Suprapubic skin (tissue), 4 donors: Measurements from ENCODE around the gene TK2. TPM values are rescaled to one million over a fixed set of nuclear protein-coding genes. Genes with fewer than 3 reads are reported as not detected.

Experiments
- DNase-seq, 2 donors: peaks; one replicate each; pipeline ENCODE4 v3.0.0-alpha.2; 2019; ENCODE audit warnings: low spot score in 2 of 2
- H3K27ac ChIP-seq: fragments of 200-600 bp; sonication (generic); one replicate; pipeline ENCODE4 v1.5.1; 2019
- H3K27me3 ChIP-seq: fragments of 200-600 bp; sonication (generic); one replicate; pipeline ENCODE4 v1.5.1; 2019
- H3K36me3 ChIP-seq: fragments of 200-600 bp; sonication (generic); one replicate; pipeline ENCODE4 v1.5.1; 2019
- H3K4me1 ChIP-seq: fragments of 200-600 bp; sonication (generic); one replicate; pipeline ENCODE4 v1.5.1; 2019
- H3K4me3 ChIP-seq: fragments of 200-600 bp; sonication (generic); one replicate; pipeline ENCODE4 v1.5.1; 2019; ENCODE audit warnings: mild to moderate bottlenecking
- H3K9me3 ChIP-seq: fragments of 200-600 bp; sonication (generic); one replicate; pipeline ENCODE4 v1.5.1; 2019
- EP300 ChIP-seq: sonication (generic); formaldehyde crosslinking; IDR thresholded peaks from one replicate; pipeline ENCODE4 v1.6.1; 2017; ENCODE audit warnings: antibody characterized with exemption
- POLR2A ChIP-seq, 2 donors: fragments of 450-650 bp; IDR thresholded peaks; one replicate each; pipeline ENCODE4 v1.6.1; 2017; ENCODE audit warnings: antibody characterized with exemption in 2 of 2, mild to moderate bottlenecking in 2 of 2, moderate library complexity in 2 of 2
- POLR2AphosphoS5 ChIP-seq, 3 donors: sonication (generic); formaldehyde crosslinking; IDR thresholded peaks; one replicate each; pipeline ENCODE4 v1.6.1; 2017; ENCODE audit warnings: antibody characterized with exemption in 3 of 3
- WGBS: methylation state at CpG from one replicate; pipeline ENCODE4 v1.1.5; 2018; 5-methylcytosine and 5-hydroxymethylcytosine counted together
- total RNA-seq, 4 donors: library from RNA; depleted of rRNA; stranded (reverse); fragments of >200 nt; gene quantifications; one replicate each; pipeline ENCODE4 v1.1.0, GENCODE V29; 2016
- TF ChIP-seq, protein P1 (sequence below), 2 donors: fragments of 200-600 bp in 1 of 2; fragments of 450-650 bp in 1 of 2; sonication (generic) in 1 of 2; IDR thresholded peaks; one replicate each; pipeline ENCODE4 v1.5.1; 2016 to 2019; ENCODE audit warnings: antibody characterized with exemption in 2 of 2, mild to moderate bottlenecking in 1 of 2, moderate library complexity in 1 of 2

The TK2 gene
- total RNA-seq, 4 donors from 2014 or later, result 13.6 to 27.0 (median 19.7) TPM

DNA sequence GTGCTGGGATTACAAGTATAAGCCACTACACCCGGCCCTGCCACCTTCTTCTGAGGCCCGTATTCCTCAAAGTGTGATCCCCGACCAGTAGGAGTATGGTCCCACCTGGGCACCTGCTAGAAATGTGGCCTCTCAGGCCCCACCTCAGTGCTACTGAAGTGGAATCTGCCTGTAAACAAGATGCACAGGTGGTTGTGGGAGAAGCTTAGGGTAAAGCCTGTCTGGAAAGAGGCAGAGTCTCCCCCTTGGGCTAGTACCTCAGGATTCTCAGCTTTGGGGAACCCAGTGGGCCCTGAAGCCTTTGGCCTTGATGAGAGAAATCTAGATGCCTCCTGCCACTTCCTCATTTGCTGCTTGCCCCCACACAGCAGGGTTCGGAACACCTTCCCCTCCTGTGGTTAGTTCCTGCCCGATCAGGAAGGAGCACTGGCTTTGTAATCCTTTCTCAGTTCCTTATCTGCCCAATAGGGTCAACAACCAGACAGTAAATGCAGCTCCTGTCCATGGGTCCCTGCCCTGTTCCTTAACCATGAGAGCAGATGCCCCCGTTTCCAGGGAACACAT, 25.2 kb downstream of the TK2 start:
- peaks cover 47% of the 10 kb centered on the region for H3K4me1 ChIP-seq
- H3K27ac ChIP-seq, result peak overlapping the region; percentile 69
- no peak for TF ChIP-seq POLR2AphosphoS5 (IDR thresholded peaks at IDR 0.05)
- no peak for TF ChIP-seq POLR2A (IDR thresholded peaks at IDR 0.05)
- TF ChIP-seq, protein P1, sequence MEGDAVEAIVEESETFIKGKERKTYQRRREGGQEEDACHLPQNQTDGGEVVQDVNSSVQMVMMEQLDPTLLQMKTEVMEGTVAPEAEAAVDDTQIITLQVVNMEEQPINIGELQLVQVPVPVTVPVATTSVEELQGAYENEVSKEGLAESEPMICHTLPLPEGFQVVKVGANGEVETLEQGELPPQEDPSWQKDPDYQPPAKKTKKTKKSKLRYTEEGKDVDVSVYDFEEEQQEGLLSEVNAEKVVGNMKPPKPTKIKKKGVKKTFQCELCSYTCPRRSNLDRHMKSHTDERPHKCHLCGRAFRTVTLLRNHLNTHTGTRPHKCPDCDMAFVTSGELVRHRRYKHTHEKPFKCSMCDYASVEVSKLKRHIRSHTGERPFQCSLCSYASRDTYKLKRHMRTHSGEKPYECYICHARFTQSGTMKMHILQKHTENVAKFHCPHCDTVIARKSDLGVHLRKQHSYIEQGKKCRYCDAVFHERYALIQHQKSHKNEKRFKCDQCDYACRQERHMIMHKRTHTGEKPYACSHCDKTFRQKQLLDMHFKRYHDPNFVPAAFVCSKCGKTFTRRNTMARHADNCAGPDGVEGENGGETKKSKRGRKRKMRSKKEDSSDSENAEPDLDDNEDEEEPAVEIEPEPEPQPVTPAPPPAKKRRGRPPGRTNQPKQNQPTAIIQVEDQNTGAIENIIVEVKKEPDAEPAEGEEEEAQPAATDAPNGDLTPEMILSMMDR (IDR thresholded peaks at IDR 0.05), result no peak
- TF ChIP-seq EP300, result no peak
- no peaks in the 10 kb centered on the region for H3K27me3 ChIP-seq
- peaks cover 38% of the 10 kb centered on the region for H3K36me3 ChIP-seq
- WGBS, result 82% methylated on average over 6 of the region's 6 CpGs
- DNase-seq, result no peak
- H3K9me3 ChIP-seq, result no peaks in the 10 kb centered on the region
- no peak overlapping the region for H3K4me3 ChIP-seq

DNA sequence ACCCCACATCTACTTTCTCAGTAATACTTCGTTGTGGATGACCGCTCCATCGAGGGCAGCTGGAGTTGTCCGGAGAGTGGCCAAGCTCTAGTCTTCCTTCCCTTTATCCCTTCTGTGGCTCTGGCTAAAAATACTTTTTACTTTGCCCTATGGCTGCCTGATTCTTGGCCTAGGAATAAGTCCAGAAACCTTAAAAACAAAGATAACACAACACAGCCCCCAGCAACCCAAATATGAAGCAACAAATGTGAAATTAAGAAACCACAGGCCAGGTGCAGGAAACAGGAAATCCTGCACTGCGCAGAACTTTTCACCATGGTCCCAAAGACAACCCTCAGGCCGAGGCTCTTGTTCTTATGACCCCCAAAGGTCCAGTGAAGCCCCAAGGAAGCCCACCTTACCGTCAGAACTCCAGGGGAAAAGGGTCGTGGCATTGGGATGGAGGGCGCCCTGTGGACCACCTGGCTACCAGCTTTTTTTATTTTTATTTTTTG, 26.0 kb downstream of the TK2 start:
- H3K4me1 ChIP-seq, result peaks cover 51% of the 10 kb centered on the region
- peak in 1 of 2 donors; percentile 44 for DNase-seq
- no peak overlapping the region for H3K4me3 ChIP-seq
- TF ChIP-seq POLR2A (IDR thresholded peaks at IDR 0.05), result no peak
- TF ChIP-seq, protein P1 (IDR thresholded peaks at IDR 0.05), result no peak
- TF ChIP-seq POLR2AphosphoS5 (IDR thresholded peaks at IDR 0.05), result no peak
- no peak for TF ChIP-seq EP300
- peaks cover 30% of the 10 kb centered on the region for H3K36me3 ChIP-seq
- no peaks in the 10 kb centered on the region for H3K9me3 ChIP-seq
- peak overlapping the region; percentile 69 for H3K27ac ChIP-seq
- no peaks in the 10 kb centered on the region for H3K27me3 ChIP-seq
- WGBS, result 71% methylated on average over 9 of the region's 9 CpGs

DNA sequence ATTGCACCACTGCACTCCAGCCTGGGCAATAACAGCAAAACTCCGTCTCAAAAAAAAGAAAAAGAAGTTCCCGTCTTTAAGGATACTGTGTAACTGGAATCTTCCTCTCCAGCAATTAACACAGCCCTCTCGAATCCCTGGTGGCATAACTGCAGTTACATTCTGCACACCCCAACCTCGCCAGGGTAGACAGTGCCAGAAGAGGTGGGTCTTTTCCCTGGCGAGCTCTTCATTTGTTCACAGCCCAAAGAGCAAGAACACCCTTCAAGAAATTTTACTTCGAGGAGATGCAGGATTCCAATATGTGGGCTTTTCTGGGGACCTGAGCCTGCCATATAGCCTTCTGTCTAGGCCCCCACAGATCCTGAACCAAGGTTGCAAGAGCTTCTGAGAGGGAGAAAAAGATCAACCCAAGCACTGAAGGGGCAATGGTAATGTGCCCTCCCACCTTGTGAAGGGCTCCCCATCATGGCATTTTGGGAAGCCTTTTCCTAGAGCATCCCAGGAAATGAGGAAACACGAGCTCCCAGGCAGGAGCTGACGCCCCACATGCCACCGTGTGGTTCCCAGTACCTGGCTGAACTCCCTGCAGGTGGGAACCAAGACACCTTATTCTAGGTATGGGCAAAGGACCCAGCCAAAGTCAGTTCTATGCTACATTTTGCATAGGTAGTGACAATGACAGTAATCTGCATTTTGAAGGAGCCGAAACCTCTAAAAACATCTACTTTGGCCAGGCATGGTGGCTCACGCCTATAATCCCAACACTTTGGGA, 26.9 kb downstream of the TK2 start:
- Histone ChIP-seq H3K27ac (peak overlapping the region; percentile 69), H3K9me3 (no peaks in the 10 kb centered on the region), H3K4me3 (no peak overlapping the region), H3K27me3 (no peaks in the 10 kb centered on the region), H3K4me1 (peaks cover 55% of the 10 kb centered on the region), H3K36me3 (peaks cover 22% of the 10 kb centered on the region)
- no peak for TF ChIP-seq EP300
- WGBS, result 80% methylated on average over 10 of the region's 11 CpGs
- DNase-seq, result peak in 1 of 2 donors; percentile 34

DNA sequence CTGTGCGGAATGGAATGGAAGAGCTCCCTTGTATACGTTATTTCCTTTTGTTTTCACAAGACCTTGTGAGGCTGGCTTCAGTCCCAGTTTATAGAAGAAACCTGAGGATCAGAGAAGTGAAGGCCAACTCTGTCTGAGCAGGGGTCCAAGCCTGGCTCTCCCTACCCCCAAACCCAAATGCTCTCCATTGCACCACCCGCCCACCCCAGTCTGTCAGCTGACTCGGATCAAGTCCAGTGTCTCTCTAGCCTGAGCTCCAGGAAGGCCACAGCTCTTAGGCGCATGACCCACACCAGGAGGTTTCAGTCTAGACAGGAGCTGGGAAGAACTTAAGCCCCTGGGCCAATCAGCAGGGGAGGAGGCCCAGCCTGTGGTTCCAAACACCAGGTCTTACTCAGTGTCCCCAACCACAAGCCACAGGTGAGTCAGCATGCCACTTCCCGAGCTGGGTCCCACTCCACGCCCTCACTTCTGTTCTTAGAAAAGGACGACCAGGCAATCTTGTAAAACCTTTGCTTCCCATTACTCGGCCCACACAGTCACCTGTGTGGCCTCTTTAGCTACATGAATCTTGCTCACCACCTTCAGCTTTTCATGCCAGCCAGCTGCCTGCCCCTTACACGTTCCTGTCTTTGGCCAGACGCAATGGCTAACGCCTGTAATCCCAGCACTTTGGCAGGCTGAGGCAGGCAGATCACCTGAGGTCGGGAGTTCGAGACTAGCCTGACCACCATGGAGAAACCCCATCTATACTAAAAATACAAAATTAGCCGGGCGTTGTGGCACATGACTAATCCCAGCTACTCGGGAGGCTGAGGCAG, 27.8 kb downstream of the TK2 start:
- no peaks in the 10 kb centered on the region for H3K9me3 ChIP-seq
- H3K36me3 ChIP-seq, result peaks cover 14% of the 10 kb centered on the region
- no peaks in the 10 kb centered on the region for H3K27me3 ChIP-seq
- peak overlapping the region; percentile 69 for H3K27ac ChIP-seq
- peaks cover 63% of the 10 kb centered on the region for H3K4me1 ChIP-seq
- DNase-seq, result no peak
- no peak overlapping the region for H3K4me3 ChIP-seq
- no peak for TF ChIP-seq POLR2A (IDR thresholded peaks at IDR 0.05)
- TF ChIP-seq EP300, result no peak
- TF ChIP-seq POLR2AphosphoS5 (IDR thresholded peaks at IDR 0.05), result no peak
- TF ChIP-seq, protein P1 (IDR thresholded peaks at IDR 0.05), result no peak
- WGBS, result 75% methylated on average over 17 of the region's 17 CpGs

DNA sequence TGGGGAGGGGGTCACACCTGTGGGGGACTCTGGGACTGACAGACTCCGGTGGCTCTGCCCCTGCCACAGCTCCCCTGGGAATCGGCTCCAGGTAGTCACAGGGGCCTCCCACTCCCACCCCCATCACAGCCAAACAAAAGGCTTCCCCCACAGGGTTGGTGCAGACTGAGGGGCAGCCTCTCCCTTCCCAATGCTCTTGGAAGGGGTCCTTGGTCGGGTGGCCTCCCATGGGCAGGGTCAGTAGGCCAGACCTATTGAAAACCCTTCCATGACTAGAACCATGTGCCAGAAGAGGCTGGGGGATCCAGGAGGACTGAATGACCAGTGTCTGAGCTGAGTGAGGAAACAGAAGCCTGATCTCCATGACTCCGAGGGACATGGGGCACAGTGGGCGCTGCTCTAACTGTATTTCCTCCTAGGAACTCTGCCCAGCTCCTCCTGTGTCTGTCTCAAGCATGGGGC, 28.6 kb downstream of the TK2 start:
- peaks cover 10% of the 10 kb centered on the region for H3K36me3 ChIP-seq
- WGBS, result 88% methylated on average over 3 of the region's 5 CpGs
- H3K27me3 ChIP-seq, result no peaks in the 10 kb centered on the region
- peaks cover 71% of the 10 kb centered on the region for H3K4me1 ChIP-seq
- peak overlapping the region; percentile 69 for H3K27ac ChIP-seq
- no peak for DNase-seq
- H3K4me3 ChIP-seq, result no peak overlapping the region
- no peaks in the 10 kb centered on the region for H3K9me3 ChIP-seq
- TF ChIP-seq, protein P1 (IDR thresholded peaks at IDR 0.05), result no peak
- no peak for TF ChIP-seq POLR2AphosphoS5 (IDR thresholded peaks at IDR 0.05)
- TF ChIP-seq EP300, result no peak
- TF ChIP-seq POLR2A (IDR thresholded peaks at IDR 0.05), result no peak
